ENCODE results near the gene PEAK1. TPM values are rescaled to one million over a fixed set of nuclear protein-coding genes. Genes with fewer than 3 reads are reported as not detected.

Gene PEAK1
- total and polyA plus RNA-seq, 10 of the 15 experiments (the other 5 are each of a cell fraction or from before 2014, with no cell fraction given), result 0.62 to 24.2 (median 11.2) TPM

GRCh38 chr15:77144026-77144425 is 275.9 kb downstream of the PEAK1 start:
- intact Hi-C loops (cut with micrococcal nuclease; ENCODE audit: unreplicated experiment) (no loop called here), in situ Hi-C loops (cut with MboI) (no loop called here)
- Histone ChIP-seq H4K20me1 (ENCODE audit: control insufficient read depth, insufficient read depth) (no peaks in the 10 kb centered on the region), H3K9ac (ENCODE audit: control insufficient read depth, insufficient read depth, low read length) (no peak overlapping the region), H3K36me3 (ENCODE audit: control insufficient read depth in 2 of 2, insufficient read depth in 2 of 2, low read length in 1 of 2) (no peaks in the 10 kb centered on the region), H3K4me3 (no peak overlapping the region), H3K4me2 (ENCODE audit: control insufficient read depth, insufficient read depth) (no peak overlapping the region), H3K79me2 (ENCODE audit: control insufficient read depth, insufficient read depth, low read length) (no peaks in the 10 kb centered on the region), H3K27me3 (replicated peaks in 1 of 2; ENCODE audit: control insufficient read depth in 2 of 2, insufficient read depth in 2 of 2, low read length in 1 of 2) (no peaks in the 10 kb centered on the region), H3K27ac (ENCODE audit: control insufficient read depth, insufficient read depth) (no peak overlapping the region), H2AFZ (ENCODE audit: control insufficient read depth, low read depth, low read length) (no peak overlapping the region), H3K4me1 (ENCODE audit: control insufficient read depth, insufficient read depth, low read length) (no peaks in the 10 kb centered on the region), H3K9me3 (replicated peaks; ENCODE audit: control insufficient read depth, insufficient read depth, low read length) (peaks cover under 1% of the 10 kb centered on the region; the same call in 2 of the 3 replicates)
- no TSS peak for BruUV-seq (replicated peaks)
- ChIA-PET RAD21 (ENCODE audit: unreplicated experiment) (interaction anchor here (0.5 kb wide), 1 partner anchor 1692 kb away, joined by 3 read pairs; the partner anchor contains the start of gene SIN3A), CTCF (interaction anchor here (0.9 to 1.9 kb wide), 3 partner anchors 16 to 353 kb away, joined by 3 to 7 read pairs (median 4); no protein-coding TSS in a partner anchor), POLR2A (no interaction called here), SMC1A (ENCODE audit: uncharacterized antibody, unreplicated experiment) (interaction anchor here (0.8 to 1.7 kb wide), 3 partner anchors 13 to 411 kb away, joined by 3 to 6 read pairs (median 3); no protein-coding TSS in a partner anchor)
- ATAC-seq, result no peak
- no peak for DNase-seq (ENCODE audit: low read depth, low spot score)
- TF ChIP-seq SRF (IDR thresholded peaks at IDR 0.05; ENCODE audit: low read depth in 2 of 2, low read length in 2 of 2) (no peak), JUND (IDR thresholded peaks at IDR 0.05; ENCODE audit: low read depth, low read length) (no peak), ZNF24 (IDR thresholded peaks at IDR 0.05) (no peak), EZH2 (IDR thresholded peaks at IDR 0.05; ENCODE audit: borderline replicate concordance, control insufficient read depth, low read depth, low read length) (no peak), BHLHE40 (IDR thresholded peaks at IDR 0.05; ENCODE audit: borderline replicate concordance in 1 of 2, low read depth in 2 of 2, low read length in 1 of 2) (no peak), IKZF2 (IDR thresholded peaks at IDR 0.05) (no peak), TCF3 (IDR thresholded peaks at IDR 0.05; ENCODE audit: borderline replicate concordance, insufficient read depth, low read depth, low read length) (no peak), SMAD1 (IDR thresholded peaks at IDR 0.05; ENCODE audit: low read depth, partially characterized antibody) (no peak), EGR1 (IDR thresholded peaks at IDR 0.05; ENCODE audit: borderline replicate concordance in 1 of 2, low read depth in 2 of 2, low read length in 2 of 2) (no peak), NFIC (IDR thresholded peaks at IDR 0.05; ENCODE audit: low read depth, low read length) (no peak)
- TF ChIP-seq, protein P1, sequence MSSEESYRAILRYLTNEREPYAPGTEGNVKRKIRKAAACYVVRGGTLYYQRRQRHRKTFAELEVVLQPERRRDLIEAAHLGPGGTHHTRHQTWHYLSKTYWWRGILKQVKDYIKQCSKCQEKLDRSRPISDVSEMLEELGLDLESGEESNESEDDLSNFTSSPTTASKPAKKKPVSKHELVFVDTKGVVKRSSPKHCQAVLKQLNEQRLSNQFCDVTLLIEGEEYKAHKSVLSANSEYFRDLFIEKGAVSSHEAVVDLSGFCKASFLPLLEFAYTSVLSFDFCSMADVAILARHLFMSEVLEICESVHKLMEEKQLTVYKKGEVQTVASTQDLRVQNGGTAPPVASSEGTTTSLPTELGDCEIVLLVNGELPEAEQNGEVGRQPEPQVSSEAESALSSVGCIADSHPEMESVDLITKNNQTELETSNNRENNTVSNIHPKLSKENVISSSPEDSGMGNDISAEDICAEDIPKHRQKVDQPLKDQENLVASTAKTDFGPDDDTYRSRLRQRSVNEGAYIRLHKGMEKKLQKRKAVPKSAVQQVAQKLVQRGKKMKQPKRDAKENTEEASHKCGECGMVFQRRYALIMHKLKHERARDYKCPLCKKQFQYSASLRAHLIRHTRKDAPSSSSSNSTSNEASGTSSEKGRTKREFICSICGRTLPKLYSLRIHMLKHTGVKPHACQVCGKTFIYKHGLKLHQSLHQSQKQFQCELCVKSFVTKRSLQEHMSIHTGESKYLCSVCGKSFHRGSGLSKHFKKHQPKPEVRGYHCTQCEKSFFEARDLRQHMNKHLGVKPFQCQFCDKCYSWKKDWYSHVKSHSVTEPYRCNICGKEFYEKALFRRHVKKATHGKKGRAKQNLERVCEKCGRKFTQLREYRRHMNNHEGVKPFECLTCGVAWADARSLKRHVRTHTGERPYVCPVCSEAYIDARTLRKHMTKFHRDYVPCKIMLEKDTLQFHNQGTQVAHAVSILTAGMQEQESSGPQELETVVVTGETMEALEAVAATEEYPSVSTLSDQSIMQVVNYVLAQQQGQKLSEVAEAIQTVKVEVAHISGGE (CRISPR knock-in tag; IDR thresholded peaks at IDR 0.05), result no peak
- FAIRE-seq, result no peak
- WGBS (ENCODE audit: insufficient coverage, insufficient replicate concordance, low lambda C conversion rate, missing lambda C conversion rate), result 100% methylated on average over 2 of the region's 2 CpGs

All from GM12878 (cell line).